HCT116 (cell line): ENCODE measurements around the gene NIBAN1.
"Not testable (repeated sequence)": the region's sequence is repeated elsewhere in the genome, so short reads cannot be mapped to it uniquely, and the experiment has no call there.

Source experiments
- POLR2AphosphoS5 ChIP-seq: IDR thresholded peaks from 2 replicates; pipeline ENCODE4 v1.6.1; 2011; ENCODE audit warnings: mild to moderate bottlenecking, low read depth, low read length, moderate library complexity
- RAD21 ChIP-seq: IDR thresholded peaks from 2 replicates; pipeline ENCODE4 v1.6.1; 2012; ENCODE audit warnings: low read depth, mild to moderate bottlenecking
- ZNF274 ChIP-seq: fragments of 200-500 bp; sonication (Bioruptor generic); IDR thresholded peaks from 2 replicates; pipeline ENCODE4 v1.6.1; 2014; ENCODE audit warnings: mild to moderate bottlenecking, low read depth, low read length, inconsistent platforms
- TF ChIP-seq, protein P1 (sequence below): IDR thresholded peaks from 2 replicates; pipeline ENCODE4 v1.6.1; 2012
- TF ChIP-seq, protein P2 (sequence below): IDR thresholded peaks from 2 replicates; pipeline ENCODE4 v1.6.1; 2012; ENCODE audit warnings: low read depth
- TF ChIP-seq, protein P3 (sequence below), 3 experiments: fragments of 200-600 bp in 1 of 3; sonication (generic) in 1 of 3; IDR thresholded peaks in 2 of 3; conservative IDR thresholded peaks in 1 of 3; 2 replicates each; pipeline ENCODE4 v1.5.1; 2012 to 2017; ENCODE audit warnings: low read depth in 2 of 3, low read length in 2 of 3, antibody characterized with exemption in 1 of 3, borderline replicate concordance in 1 of 3, control low read depth in 1 of 3, mild to moderate bottlenecking in 1 of 3, mixed read lengths in 1 of 3, mixed run types in 1 of 3, moderate library complexity in 1 of 3; ENCODE audit not compliant: insufficient read depth in 1 of 3

DNA sequence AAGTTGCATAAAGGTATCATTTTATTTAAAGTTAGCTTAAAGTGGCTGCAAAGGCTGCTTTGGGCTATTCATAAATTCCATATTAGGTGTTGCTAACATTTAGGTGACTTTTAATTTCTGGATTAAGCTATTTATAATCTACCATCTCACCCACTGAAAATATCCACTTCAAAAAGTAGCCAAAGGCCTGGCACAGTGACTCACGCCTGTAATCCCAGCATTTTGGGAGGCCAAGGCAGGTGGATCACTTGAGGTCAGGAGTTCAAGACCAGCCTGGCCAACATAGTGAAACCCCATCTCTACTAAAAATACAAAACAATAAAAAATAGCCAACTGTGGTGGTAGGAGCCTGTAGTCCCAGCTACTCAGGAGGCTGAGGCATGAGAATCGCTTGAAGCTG is 16.4 kb downstream of the NIBAN1 start:
- not testable (repeated sequence) for TF ChIP-seq RAD21, POLR2AphosphoS5, ZNF274
- TF ChIP-seq, protein P1, sequence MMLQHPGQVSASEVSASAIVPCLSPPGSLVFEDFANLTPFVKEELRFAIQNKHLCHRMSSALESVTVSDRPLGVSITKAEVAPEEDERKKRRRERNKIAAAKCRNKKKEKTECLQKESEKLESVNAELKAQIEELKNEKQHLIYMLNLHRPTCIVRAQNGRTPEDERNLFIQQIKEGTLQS: not testable (repeated sequence)
- TF ChIP-seq, protein P2, sequence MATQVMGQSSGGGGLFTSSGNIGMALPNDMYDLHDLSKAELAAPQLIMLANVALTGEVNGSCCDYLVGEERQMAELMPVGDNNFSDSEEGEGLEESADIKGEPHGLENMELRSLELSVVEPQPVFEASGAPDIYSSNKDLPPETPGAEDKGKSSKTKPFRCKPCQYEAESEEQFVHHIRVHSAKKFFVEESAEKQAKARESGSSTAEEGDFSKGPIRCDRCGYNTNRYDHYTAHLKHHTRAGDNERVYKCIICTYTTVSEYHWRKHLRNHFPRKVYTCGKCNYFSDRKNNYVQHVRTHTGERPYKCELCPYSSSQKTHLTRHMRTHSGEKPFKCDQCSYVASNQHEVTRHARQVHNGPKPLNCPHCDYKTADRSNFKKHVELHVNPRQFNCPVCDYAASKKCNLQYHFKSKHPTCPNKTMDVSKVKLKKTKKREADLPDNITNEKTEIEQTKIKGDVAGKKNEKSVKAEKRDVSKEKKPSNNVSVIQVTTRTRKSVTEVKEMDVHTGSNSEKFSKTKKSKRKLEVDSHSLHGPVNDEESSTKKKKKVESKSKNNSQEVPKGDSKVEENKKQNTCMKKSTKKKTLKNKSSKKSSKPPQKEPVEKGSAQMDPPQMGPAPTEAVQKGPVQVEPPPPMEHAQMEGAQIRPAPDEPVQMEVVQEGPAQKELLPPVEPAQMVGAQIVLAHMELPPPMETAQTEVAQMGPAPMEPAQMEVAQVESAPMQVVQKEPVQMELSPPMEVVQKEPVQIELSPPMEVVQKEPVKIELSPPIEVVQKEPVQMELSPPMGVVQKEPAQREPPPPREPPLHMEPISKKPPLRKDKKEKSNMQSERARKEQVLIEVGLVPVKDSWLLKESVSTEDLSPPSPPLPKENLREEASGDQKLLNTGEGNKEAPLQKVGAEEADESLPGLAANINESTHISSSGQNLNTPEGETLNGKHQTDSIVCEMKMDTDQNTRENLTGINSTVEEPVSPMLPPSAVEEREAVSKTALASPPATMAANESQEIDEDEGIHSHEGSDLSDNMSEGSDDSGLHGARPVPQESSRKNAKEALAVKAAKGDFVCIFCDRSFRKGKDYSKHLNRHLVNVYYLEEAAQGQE: not testable (repeated sequence)
- TF ChIP-seq, protein P3, sequence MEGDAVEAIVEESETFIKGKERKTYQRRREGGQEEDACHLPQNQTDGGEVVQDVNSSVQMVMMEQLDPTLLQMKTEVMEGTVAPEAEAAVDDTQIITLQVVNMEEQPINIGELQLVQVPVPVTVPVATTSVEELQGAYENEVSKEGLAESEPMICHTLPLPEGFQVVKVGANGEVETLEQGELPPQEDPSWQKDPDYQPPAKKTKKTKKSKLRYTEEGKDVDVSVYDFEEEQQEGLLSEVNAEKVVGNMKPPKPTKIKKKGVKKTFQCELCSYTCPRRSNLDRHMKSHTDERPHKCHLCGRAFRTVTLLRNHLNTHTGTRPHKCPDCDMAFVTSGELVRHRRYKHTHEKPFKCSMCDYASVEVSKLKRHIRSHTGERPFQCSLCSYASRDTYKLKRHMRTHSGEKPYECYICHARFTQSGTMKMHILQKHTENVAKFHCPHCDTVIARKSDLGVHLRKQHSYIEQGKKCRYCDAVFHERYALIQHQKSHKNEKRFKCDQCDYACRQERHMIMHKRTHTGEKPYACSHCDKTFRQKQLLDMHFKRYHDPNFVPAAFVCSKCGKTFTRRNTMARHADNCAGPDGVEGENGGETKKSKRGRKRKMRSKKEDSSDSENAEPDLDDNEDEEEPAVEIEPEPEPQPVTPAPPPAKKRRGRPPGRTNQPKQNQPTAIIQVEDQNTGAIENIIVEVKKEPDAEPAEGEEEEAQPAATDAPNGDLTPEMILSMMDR (IDR thresholded peaks at IDR 0.05 in 2 of 3, conservative IDR thresholded peaks at IDR 0.05 in 1 of 3; ENCODE audit: borderline replicate concordance in 1 of 3, insufficient read depth in 1 of 3, low read depth in 2 of 3, low read length in 2 of 3): not testable (repeated sequence)
